Loucy (cell line): ENCODE data around the gene GLYATL2.

Experiments used
- H2AFZ ChIP-seq: fragments of 200-600 bp; sonication (generic); 2 replicates; pipeline ENCODE4 v1.6.0; 2016; ENCODE audit warnings: antibody characterized with exemption, mild to moderate bottlenecking, low read length, moderate library complexity
- H3F3A ChIP-seq: fragments of 200-600 bp; 2 replicates; pipeline ENCODE4 v1.6.0; 2016; ENCODE audit warnings: antibody characterized with exemption, low read depth, mild to moderate bottlenecking
- H3K27me3 ChIP-seq: fragments of 200-600 bp; sonication (generic); 2 replicates; pipeline ENCODE4 v1.6.1; 2014; ENCODE audit warnings: low read length, mild to moderate bottlenecking; ENCODE audit not compliant: insufficient read depth, poor library complexity, severe bottlenecking
- H3K36me3 ChIP-seq: fragments of 200-600 bp; sonication (generic); 2 replicates; pipeline ENCODE4 v1.6.1; 2016; ENCODE audit warnings: low read length; ENCODE audit not compliant: insufficient read depth
- H3K4me1 ChIP-seq: fragments of 200-600 bp; sonication (generic); 2 replicates; pipeline ENCODE4 v1.5.1; 2014; ENCODE audit warnings: low read length, mild to moderate bottlenecking; ENCODE audit not compliant: insufficient read depth, poor library complexity, severe bottlenecking
- H3K4me2 ChIP-seq: fragments of 200-600 bp; sonication (generic); 2 replicates; pipeline ENCODE4 v1.6.0; 2014; ENCODE audit warnings: antibody characterized with exemption, low read length, low read depth, mild to moderate bottlenecking; ENCODE audit not compliant: poor library complexity, severe bottlenecking
- H3K4me3 ChIP-seq: fragments of 200-600 bp; sonication (generic); 2 replicates; pipeline ENCODE4 v1.5.1; 2014; ENCODE audit warnings: low read length, mild to moderate bottlenecking, mixed read lengths; ENCODE audit not compliant: poor library complexity, severe bottlenecking
- H3K79me2 ChIP-seq: fragments of 200-600 bp; sonication (generic); 2 replicates; pipeline ENCODE4 v1.6.1; 2014; ENCODE audit warnings: low read length; ENCODE audit not compliant: insufficient read depth
- H3K9ac ChIP-seq: fragments of 200-600 bp; sonication (generic); 2 replicates; pipeline ENCODE4 v1.6.0; 2014; ENCODE audit warnings: mild to moderate bottlenecking, low read depth, low read length, moderate library complexity; ENCODE audit not compliant: poor library complexity, severe bottlenecking
- H3K9me2 ChIP-seq: fragments of 200-600 bp; sonication (generic); replicated peaks from 2 replicates; pipeline ENCODE4 v1.6.1; 2016; ENCODE audit warnings: low read depth, low read length, mixed read lengths
- H3K9me3 ChIP-seq: fragments of 200-600 bp; sonication (generic); 2 replicates; pipeline ENCODE4 v1.6.1; 2014; ENCODE audit warnings: mild to moderate bottlenecking, antibody characterized with exemption, low read length, low read depth; ENCODE audit not compliant: insufficient read depth
- H4K20me1 ChIP-seq: fragments of 200-600 bp; sonication (generic); 2 replicates; pipeline ENCODE4 v1.6.0; 2014; ENCODE audit warnings: antibody characterized with exemption, low read length, mild to moderate bottlenecking; ENCODE audit not compliant: insufficient read depth, poor library complexity, severe bottlenecking
- CTCF ChIP-seq: fragments of 200-600 bp; sonication (generic); conservative IDR thresholded peaks from 2 replicates; pipeline ENCODE4 v1.5.1; 2014; ENCODE audit warnings: mild to moderate bottlenecking, antibody characterized with exemption, low read length
- EZH2phosphoT487 ChIP-seq: fragments of 200-600 bp; IDR thresholded peaks from 2 replicates; pipeline ENCODE4 v1.6.1; 2018; ENCODE audit warnings: antibody characterized with exemption, mild to moderate bottlenecking, moderate library complexity, borderline replicate concordance

GLYATL2 gene

DNA sequence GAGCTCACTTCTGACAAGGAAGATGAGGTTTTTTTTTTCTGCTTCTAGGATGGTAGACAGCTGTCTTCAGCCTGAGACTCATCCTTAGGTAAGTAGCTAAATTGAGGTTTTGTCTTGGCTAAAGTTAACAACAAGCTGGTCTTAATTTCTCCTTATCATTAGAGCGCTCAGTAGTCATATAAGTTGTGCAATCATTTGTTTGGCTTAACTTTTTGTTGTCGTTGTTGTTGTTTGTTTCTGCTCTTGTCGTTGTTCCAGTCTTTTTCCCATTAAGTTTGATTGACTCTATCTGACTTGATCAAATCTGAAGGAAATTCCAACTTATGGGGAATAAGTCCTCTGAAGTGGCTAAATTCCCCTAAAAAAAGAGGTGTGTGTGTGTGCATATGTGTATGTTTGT lies 33.0 kb downstream of the GLYATL2 start:
- no peaks in the 10 kb centered on the region for H3K4me1 ChIP-seq
- no peaks in the 10 kb centered on the region for H3K79me2 ChIP-seq
- no peaks in the 10 kb centered on the region for H3F3A ChIP-seq
- no peaks in the 10 kb centered on the region for H4K20me1 ChIP-seq
- H3K9me3 ChIP-seq: peaks cover 17% of the 10 kb centered on the region
- no peak overlapping the region for H2AFZ ChIP-seq
- no peaks in the 10 kb centered on the region for H3K36me3 ChIP-seq
- TF ChIP-seq CTCF: no peak
- no peak for TF ChIP-seq EZH2phosphoT487
- H3K27me3 ChIP-seq: no peaks in the 10 kb centered on the region
- no peak overlapping the region for H3K9ac ChIP-seq
- no peak overlapping the region for H3K4me2 ChIP-seq
- no peak overlapping the region for H3K4me3 ChIP-seq
- H3K9me2 ChIP-seq: no peaks in the 10 kb centered on the region

- no peak overlapping the region for H3K4me3 ChIP-seq
- H3F3A ChIP-seq: no peaks in the 10 kb centered on the region
- no peaks in the 10 kb centered on the region for H3K79me2 ChIP-seq
- no peaks in the 10 kb centered on the region for H3K9me3 ChIP-seq
- H3K9me2 ChIP-seq: no peaks in the 10 kb centered on the region
- H3K9ac ChIP-seq: no peak overlapping the region
- H4K20me1 ChIP-seq: no peaks in the 10 kb centered on the region
- H3K36me3 ChIP-seq: no peaks in the 10 kb centered on the region
- H3K4me1 ChIP-seq: no peaks in the 10 kb centered on the region
- no peak overlapping the region for H3K4me2 ChIP-seq
- TF ChIP-seq EZH2phosphoT487 (no peak), CTCF (no peak)
- H2AFZ ChIP-seq: no peak overlapping the region
- H3K27me3 ChIP-seq: no peaks in the 10 kb centered on the region
Measured at GRCh38 chr11:58807343-58807742, 37.2 kb downstream of the GLYATL2 start.

GRCh38 chr11:58805065-58805464 lies 39.4 kb downstream of the GLYATL2 start:
- no peak overlapping the region for H3K9ac ChIP-seq
- no peak overlapping the region for H3K4me2 ChIP-seq
- H3F3A ChIP-seq: no peaks in the 10 kb centered on the region
- no peaks in the 10 kb centered on the region for H3K36me3 ChIP-seq
- H4K20me1 ChIP-seq: no peaks in the 10 kb centered on the region
- H3K4me3 ChIP-seq: no peak overlapping the region
- H3K27me3 ChIP-seq: no peaks in the 10 kb centered on the region
- no peaks in the 10 kb centered on the region for H3K79me2 ChIP-seq
- H2AFZ ChIP-seq: no peak overlapping the region
- H3K9me3 ChIP-seq: no peaks in the 10 kb centered on the region
- TF ChIP-seq CTCF (no peak), EZH2phosphoT487 (no peak)
- no peaks in the 10 kb centered on the region for H3K9me2 ChIP-seq
- no peaks in the 10 kb centered on the region for H3K4me1 ChIP-seq
